Effector CD4-positive, alpha-beta T cell (primary cell): ENCODE results near the gene LYRM9.
"Not testable (repeated sequence)": the region's sequence is repeated elsewhere in the genome, so short reads cannot be mapped to it uniquely, and the experiment has no call there.

Experiments
- DNase-seq: peaks from one replicate; pipeline ENCODE4 v3.0.0-alpha.2; 2020

The LYRM9 gene

GRCh38 chr17:27905447-27906225 is 12.5 kb upstream of the LYRM9 start:
- DNase-seq = no peak

DNA sequence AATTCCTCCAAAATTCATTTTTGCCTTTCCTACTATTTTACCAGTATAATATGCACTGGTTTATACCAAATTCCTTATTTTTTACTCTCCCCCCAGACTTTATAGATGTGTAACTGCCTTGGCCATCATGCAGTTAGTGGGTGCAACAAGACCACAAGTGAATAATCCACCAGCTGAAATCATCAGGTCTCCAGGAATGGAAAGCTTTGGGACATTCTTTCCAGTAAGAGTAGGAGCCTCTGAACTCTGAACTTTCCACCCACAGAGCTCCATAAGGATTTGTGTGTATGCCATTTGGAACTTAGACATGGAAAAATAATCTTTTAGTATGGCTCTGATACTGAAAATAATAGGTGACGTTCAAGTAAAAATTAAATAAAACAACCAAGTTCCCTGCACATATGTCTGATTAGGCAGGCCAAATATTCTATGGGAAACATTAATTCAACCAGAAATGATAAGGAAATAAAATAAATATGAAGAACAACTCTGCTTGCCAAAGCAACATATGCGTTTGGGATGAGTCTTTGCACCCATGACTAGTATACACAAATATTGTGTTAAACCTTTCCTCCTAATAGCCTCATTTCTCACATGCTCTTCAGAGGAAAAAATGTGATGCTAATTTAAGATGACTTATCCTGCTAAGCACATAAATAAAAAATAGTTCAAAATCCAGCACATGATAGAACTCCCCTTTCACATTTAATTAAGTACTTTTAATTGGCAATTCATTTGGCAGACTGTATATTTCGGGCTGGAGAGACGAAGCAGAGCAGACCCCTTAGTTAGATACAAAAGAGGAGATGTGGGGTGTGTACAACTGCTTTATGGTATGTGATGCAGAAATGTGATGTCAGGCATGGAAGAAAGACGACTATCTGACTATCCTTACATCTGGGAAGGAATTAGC is 11.6 kb upstream of the LYRM9 start:
- no peak for DNase-seq

- DNase-seq = no peak
Observed at GRCh38 chr17:27904114-27904513, 10.9 kb upstream of the LYRM9 start.

GRCh38 chr17:27899525-27899924 is 6.4 kb upstream of the LYRM9 start:
- no peak for DNase-seq

DNA sequence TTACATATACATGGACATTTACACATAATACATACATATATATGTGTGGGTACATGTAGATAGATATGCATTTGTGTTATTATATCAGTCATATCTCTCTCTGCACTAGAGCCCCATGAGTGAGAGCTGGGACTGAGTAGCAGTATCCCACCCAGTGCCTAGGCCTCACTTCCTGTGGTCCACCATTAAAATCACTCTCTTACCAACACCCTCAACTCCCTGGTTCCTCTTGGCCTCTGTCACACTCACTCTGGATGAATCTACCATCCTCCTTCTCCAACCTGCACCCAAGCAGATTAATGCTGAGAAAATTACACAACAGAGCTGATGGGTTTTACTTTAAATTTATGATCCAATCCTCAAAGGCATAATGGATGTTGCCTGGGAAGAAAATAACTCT is 4.9 kb upstream of the LYRM9 start:
- no peak for DNase-seq

DNA sequence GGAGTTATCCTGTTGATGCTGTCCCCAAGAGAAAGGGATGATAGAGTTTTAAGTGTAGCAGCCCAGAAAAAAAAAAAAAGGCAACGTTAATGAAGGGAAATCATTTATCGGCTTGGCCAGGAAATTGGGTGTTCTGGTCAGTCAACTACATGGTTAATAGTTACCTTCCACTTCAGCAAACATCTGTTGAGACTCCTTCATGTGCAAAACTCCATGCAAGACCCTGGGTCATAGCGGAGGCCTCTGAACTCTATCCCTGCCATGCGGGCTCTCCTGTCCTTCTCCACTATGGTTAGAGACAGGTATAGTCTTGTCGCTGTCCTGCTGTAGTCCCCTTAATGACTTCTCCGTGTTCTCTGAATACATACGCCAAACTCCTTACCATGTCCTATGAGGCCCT is 3.5 kb upstream of the LYRM9 start:
- no peak for DNase-seq

DNA sequence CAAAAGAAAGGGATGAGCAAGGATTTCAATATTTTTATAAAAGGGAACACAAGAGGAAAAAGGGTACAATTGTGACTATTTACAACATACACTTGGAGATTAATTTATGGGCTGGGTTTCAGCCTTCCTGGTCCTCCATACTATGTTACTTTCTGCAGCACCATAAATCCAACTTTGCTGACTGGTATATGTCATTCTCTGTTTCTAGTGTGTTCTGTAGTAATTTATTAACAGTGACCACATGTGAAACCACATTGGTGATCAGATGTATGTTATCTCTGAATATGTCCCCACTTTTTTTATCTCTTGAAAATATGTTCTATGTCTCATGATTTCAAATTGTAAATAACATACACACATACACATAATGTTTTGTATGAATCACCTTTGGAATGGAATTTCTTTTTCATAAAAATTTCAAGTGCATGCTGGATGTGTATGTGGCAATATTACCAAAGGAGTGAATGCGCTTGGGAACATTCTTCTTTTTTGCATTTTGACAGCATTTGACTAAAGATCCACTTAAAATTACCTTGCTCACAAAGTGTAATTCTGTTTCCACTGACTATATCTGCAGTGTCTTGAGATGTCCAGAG is 2.9 kb upstream of the LYRM9 start:
- no peak for DNase-seq

DNA sequence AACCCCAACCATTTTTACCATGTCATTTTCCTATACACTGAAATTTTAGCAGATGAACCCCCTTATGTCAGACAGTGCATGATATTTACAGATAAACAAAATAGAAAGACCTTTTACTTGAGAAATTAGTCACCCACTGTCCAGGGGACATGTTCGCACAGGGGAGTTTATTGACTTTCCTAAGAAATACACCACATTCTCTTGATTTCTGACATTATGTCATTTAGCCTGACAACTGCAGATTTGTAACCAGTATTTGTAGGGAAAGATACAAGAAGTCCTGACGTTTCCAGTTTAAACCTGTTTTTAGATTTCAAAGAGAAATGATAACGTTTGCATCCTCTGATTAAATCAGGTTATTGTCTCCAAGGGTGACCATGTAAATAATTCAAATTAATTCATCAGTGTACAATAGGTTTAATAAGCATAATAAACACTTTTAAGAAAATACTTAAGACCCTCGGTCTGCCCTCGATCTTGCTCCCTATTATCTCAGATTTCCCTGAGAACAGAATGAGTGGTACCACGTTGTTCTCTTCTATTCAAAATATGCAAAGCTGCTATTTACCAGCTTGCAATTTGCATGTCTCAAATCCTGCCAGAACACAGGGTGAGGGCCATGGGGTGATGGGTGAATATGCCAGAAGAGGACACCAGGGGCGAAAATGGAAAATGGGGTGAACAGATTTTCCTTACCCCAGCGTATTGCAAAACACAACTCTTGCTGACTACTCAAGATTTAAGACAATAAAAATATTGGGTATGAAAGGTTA is 2.1 kb upstream of the LYRM9 start:
- DNase-seq = no peak

DNA sequence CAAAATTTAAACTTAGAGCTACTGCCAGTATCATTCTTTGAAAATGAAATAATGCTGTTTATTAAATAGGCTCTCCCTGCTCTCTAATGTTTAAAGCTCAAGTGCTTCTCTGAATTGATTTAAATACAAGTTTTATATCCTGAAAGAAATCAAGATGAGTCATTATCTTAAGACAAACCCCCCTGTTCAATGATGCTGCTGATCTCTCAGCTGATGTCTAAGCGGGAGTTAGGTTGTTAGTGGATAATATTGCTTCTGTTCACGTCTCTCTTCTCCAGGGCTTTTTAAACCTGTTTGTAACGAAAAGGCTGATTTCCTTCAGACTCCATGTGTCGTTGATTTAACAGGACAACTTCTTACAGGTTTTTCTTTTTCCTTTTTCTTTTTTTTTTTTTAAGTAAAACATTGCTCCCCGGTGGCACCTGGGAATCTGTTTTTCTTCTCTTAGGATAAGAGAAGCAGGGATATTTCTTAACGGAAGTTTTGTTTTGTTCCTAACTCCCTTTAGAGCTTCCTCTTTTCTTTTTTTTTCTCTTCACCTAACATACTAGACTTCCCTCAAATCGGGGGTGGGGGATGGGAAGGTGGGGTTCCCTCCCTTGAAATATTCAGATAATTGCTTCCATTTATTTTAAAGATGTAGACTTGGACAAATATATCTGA is 807 bp upstream of the LYRM9 start:
- no peak for DNase-seq

- no peak for DNase-seq
Observed at GRCh38 chr17:27892542-27892865, 661 bp downstream of the LYRM9 start.

DNA sequence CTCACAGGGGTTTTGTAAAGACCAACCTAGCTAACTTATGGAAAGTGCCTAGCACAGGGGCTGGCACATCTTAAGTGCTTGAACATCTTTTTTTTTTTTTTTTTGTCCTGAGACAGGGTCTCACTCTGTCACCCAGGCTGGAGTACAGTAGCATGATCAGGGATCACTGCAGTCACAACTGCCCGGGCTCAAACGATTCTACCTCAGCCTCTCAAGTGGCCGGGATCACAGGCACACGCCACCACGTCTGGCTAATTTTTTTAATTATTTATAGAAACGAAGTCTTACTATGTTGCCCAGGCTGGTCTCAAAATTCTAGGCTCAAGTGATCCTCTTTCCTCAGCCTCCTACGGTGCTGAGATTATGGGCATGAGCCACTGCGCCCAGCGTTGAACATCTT is 1.3 kb downstream of the LYRM9 start:
- no peak for DNase-seq

DNA sequence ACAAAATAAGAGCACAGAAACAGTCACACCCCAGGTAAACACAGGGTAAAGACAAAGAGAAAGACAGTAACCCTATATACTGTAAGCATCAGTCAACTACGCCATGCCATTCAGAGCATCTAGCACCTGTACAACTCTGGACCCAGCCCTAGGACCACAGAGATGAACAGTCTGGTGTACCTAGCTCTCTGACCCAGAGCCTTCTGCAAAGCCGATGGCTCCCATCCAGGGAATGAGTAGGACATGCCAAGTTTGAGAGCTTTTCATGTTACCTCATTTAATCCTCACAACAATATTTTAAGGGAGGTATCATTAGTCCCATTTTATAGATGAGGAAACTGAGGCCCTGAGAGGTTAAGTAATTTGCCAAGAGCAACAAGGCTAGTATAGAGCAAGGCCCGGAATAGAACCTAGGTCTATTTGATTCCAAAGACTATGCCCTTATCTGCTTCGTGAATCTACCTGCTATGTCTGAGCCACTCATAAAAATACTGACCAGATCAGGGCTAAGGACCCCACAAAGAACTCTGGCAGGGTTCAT is 3.4 kb downstream of the LYRM9 start:
- no peak for DNase-seq

- no peak for DNase-seq
Observed at GRCh38 chr17:27888945-27889344, 4.2 kb downstream of the LYRM9 start.

DNA sequence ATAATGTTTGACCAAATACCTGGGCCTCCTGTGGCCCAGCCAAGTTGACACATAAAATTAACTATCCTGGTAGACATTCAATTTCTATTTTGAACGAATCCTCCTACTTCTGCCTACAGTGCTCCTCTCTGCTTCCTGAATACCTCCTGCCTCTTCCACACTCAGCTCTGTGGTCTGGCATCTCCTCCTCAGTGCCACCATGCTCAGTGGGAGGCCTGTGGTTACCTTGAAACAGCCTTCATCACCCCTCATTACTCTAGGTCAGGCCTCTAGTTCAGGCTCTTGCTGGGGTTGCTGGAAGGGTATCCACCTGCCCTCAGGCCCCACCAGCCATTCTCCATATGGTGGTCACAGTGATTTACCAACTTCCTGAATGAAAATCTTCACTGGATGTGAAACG is 5.1 kb downstream of the LYRM9 start:
- DNase-seq = no peak

GRCh38 chr17:27886348-27886906 is 6.7 kb downstream of the LYRM9 start:
- not testable (repeated sequence) for DNase-seq

- DNase-seq = no peak
Observed at GRCh38 chr17:27882162-27882840, 10.9 kb downstream of the LYRM9 start.

DNA sequence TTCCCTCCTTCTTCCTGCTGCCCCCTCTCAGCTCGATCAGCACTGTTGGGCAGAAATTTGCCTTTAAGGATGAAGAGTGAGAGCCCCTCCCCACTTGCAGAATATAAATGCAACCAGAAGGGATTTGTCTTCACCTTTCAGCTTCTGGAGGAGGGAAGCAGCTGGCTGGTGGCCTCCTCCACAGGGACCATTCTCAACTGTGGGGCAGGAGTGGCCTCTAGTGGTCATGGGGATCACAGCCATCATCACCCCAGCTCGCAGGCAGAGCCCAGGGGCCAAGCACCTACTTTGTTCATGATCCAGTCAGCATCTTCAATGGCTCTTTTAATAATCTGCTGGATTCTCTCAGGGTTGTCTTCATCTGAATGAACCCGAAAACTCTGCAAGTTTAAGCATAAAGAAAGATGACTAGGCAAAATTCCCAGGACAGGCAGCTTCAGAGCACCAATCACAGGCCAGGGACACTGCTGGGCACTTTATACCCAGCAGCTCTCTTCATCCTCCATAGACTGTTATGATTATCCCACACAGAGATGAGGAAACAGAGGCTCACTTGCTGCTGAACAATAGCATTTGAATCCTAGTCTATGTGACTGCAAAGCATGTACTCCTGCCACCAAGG is 13.1 kb downstream of the LYRM9 start:
- DNase-seq = peak; percentile 53

- no peak for DNase-seq
Observed at GRCh38 chr17:27878776-27879562, 14.2 kb downstream of the LYRM9 start.

GRCh38 chr17:27873746-27874145 is 19.4 kb downstream of the LYRM9 start:
- DNase-seq = no peak

- DNase-seq = no peak
Observed at GRCh38 chr17:27873211-27873610, 20.0 kb downstream of the LYRM9 start.
